HCT116 (cell line): Measurements from ENCODE around the gene UPK3BL2.
"Not testable (repeated sequence)": the region's sequence is repeated elsewhere in the genome, so short reads cannot be mapped to it uniquely, and the experiment has no call there.

Experiments
- ATF3 ChIP-seq: IDR thresholded peaks from 2 replicates; pipeline ENCODE4 v1.6.1; 2012
- CTCF ChIP-seq, 3 experiments: fragments of 200-600 bp in 1 of 3; sonication (generic) in 1 of 3; IDR thresholded peaks in 2 of 3; conservative IDR thresholded peaks in 1 of 3; 2 replicates each; pipeline ENCODE4 v1.5.1; 2012 to 2017; ENCODE audit warnings: low read depth in 2 of 3, low read length in 2 of 3, antibody characterized with exemption in 1 of 3, borderline replicate concordance in 1 of 3, control low read depth in 1 of 3, mild to moderate bottlenecking in 1 of 3, mixed read lengths in 1 of 3, mixed run types in 1 of 3, moderate library complexity in 1 of 3; ENCODE audit not compliant: insufficient read depth in 1 of 3
- ELF1 ChIP-seq: IDR thresholded peaks from 2 replicates; pipeline ENCODE4 v1.6.1; 2012; ENCODE audit warnings: low read depth, borderline replicate concordance
- EZH2 ChIP-seq: fragments of 200-600 bp; sonication (generic); IDR thresholded peaks from 2 replicates; pipeline ENCODE4 v1.6.1; 2017; ENCODE audit warnings: antibody characterized with exemption, mixed run types
- EZH2phosphoT487 ChIP-seq: fragments of 200-600 bp; IDR thresholded peaks from 2 replicates; pipeline ENCODE4 v1.6.1; 2018; ENCODE audit warnings: antibody characterized with exemption, borderline replicate concordance
- POLR2A ChIP-seq: IDR thresholded peaks from 2 replicates; pipeline ENCODE4 v1.7.0; 2011; ENCODE audit warnings: borderline replicate concordance; ENCODE audit not compliant: insufficient read depth, insufficient read length; ENCODE audit errors: extremely low read depth
- POLR2AphosphoS5 ChIP-seq: IDR thresholded peaks from 2 replicates; pipeline ENCODE4 v1.6.1; 2011; ENCODE audit warnings: mild to moderate bottlenecking, low read depth, low read length, moderate library complexity
- RAD21 ChIP-seq: IDR thresholded peaks from 2 replicates; pipeline ENCODE4 v1.6.1; 2012; ENCODE audit warnings: low read depth, mild to moderate bottlenecking
- REST ChIP-seq: IDR thresholded peaks from 2 replicates; pipeline ENCODE4 v1.6.1; 2012; ENCODE audit warnings: low read depth
- SIN3A ChIP-seq: IDR thresholded peaks from 2 replicates; pipeline ENCODE4 v1.6.1; 2012; ENCODE audit warnings: low read depth
- SP1 ChIP-seq: IDR thresholded peaks from 2 replicates; pipeline ENCODE4 v1.6.1; 2012; ENCODE audit warnings: low read depth
- ZFX ChIP-seq: fragments of 450-650 bp; IDR thresholded peaks from 2 replicates; pipeline ENCODE4 v1.6.1; 2017

GRCh38 chr7:102498321-102498720 lies 45.2 kb downstream of the UPK3BL2 start:
- not testable (repeated sequence) for TF ChIP-seq ELF1; CTCF (IDR thresholded peaks at IDR 0.05 in 2 of 3, conservative IDR thresholded peaks at IDR 0.05 in 1 of 3; ENCODE audit: borderline replicate concordance in 1 of 3, insufficient read depth in 1 of 3, low read depth in 2 of 3, low read length in 2 of 3); POLR2A; EZH2; POLR2AphosphoS5; SP1; ZFX; EZH2phosphoT487; REST; ATF3; RAD21; SIN3A
